GM12878 (cell line): ENCODE measurements around the gene WFIKKN1. TPM values are rescaled to one million over a fixed set of nuclear protein-coding genes. Genes with fewer than 3 reads are reported as not detected.

Experiments used
- BCL11A ChIP-seq: IDR thresholded peaks from 2 replicates; pipeline ENCODE4 v1.6.1; 2011; ENCODE audit warnings: low read depth, low read length
- CBX5 ChIP-seq: sonication (generic); IDR thresholded peaks from 2 replicates; pipeline ENCODE4 v1.6.1; 2016; ENCODE audit warnings: low read depth, moderate library complexity, mild to moderate bottlenecking, inconsistent platforms
- CREB1 ChIP-seq: IDR thresholded peaks from 2 replicates; pipeline ENCODE4 v1.6.1; 2012; ENCODE audit warnings: low read depth, mild to moderate bottlenecking, inconsistent platforms
- EGR1 ChIP-seq, 2 experiments: IDR thresholded peaks; 1 replicate in 1 of 2; 2 replicates in 1 of 2; pipeline ENCODE4 v1.6.1; 2011 to 2012; ENCODE audit warnings: low read depth in 2 of 2, low read length in 2 of 2, borderline replicate concordance in 1 of 2, mild to moderate bottlenecking in 1 of 2, moderate library complexity in 1 of 2
- FOXK2 ChIP-seq: fragments of 450-650 bp; IDR thresholded peaks from 2 replicates; pipeline ENCODE4 v1.6.1; 2017; ENCODE audit warnings: mild to moderate bottlenecking, moderate library complexity
- HCFC1 ChIP-seq: fragments of 150-350 bp; IDR thresholded peaks from 2 replicates; pipeline ENCODE4 v1.6.1; 2014; ENCODE audit warnings: low read length
- HDAC6 ChIP-seq: fragments of 200-600 bp; sonication (generic); IDR thresholded peaks from one replicate; pipeline ENCODE4 v1.8.0; 2017; ENCODE audit warnings: antibody characterized with exemption; ENCODE audit not compliant: unreplicated experiment
- IKZF2 ChIP-seq, 2 experiments: fragments of 450-650 bp; IDR thresholded peaks; 2 replicates each; pipeline ENCODE4 v1.6.1; 2017; ENCODE audit warnings: mild to moderate bottlenecking in 2 of 2, moderate library complexity in 2 of 2
- JUND ChIP-seq: IDR thresholded peaks from 2 replicates; pipeline ENCODE4 v1.6.1; 2012; ENCODE audit warnings: low read depth, mild to moderate bottlenecking, low read length, improper control_type of control experiment, moderate library complexity
- MEF2B ChIP-seq: fragments of 450-650 bp; IDR thresholded peaks from 2 replicates; pipeline ENCODE4 v1.6.1; 2018; ENCODE audit warnings: mild to moderate bottlenecking, moderate library complexity; ENCODE audit not compliant: partially characterized antibody, poor library complexity, severe bottlenecking
- MLLT1 ChIP-seq: fragments of 450-650 bp; IDR thresholded peaks from 2 replicates; pipeline ENCODE4 v1.6.1; 2016; ENCODE audit warnings: mild to moderate bottlenecking
- MTA2 ChIP-seq: fragments of 450-650 bp; IDR thresholded peaks from 2 replicates; pipeline ENCODE4 v1.6.1; 2016; ENCODE audit warnings: low read depth, mild to moderate bottlenecking, moderate library complexity
- MXI1 ChIP-seq: fragments of 150-350 bp; IDR thresholded peaks from 2 replicates; pipeline ENCODE4 v1.6.1; 2011; ENCODE audit warnings: low read depth, mild to moderate bottlenecking, inconsistent platforms, low read length, improper control_type of control experiment
- NR2F1 ChIP-seq: fragments of 450-650 bp; conservative IDR thresholded peaks from 2 replicates; pipeline ENCODE4 v1.6.1; 2017; ENCODE audit warnings: mild to moderate bottlenecking
- PKNOX1 ChIP-seq: fragments of 450-650 bp; IDR thresholded peaks from 2 replicates; pipeline ENCODE4 v1.6.1; 2016; ENCODE audit warnings: mild to moderate bottlenecking
- RAD51 ChIP-seq: fragments of 450-650 bp; IDR thresholded peaks from 2 replicates; pipeline ENCODE4 v1.6.1; 2016; ENCODE audit warnings: moderate library complexity, mild to moderate bottlenecking, inconsistent platforms
- RELB ChIP-seq: fragments of 450-650 bp; IDR thresholded peaks from 2 replicates; pipeline ENCODE4 v1.6.1; 2017; ENCODE audit warnings: low read depth, mild to moderate bottlenecking, moderate library complexity
- SMAD1 ChIP-seq: fragments of 450-650 bp; IDR thresholded peaks from 2 replicates; pipeline ENCODE4 v1.6.1; 2018; ENCODE audit warnings: mild to moderate bottlenecking, low read depth; ENCODE audit not compliant: partially characterized antibody
- SMAD5 ChIP-seq: IDR thresholded peaks from 2 replicates; pipeline ENCODE4 v1.6.1; 2016; ENCODE audit warnings: antibody characterized with exemption, low read depth
- SREBF2 ChIP-seq: IDR thresholded peaks from 2 replicates; pipeline ENCODE4 v1.6.1; 2012; ENCODE audit warnings: mild to moderate bottlenecking, low read length
- TCF12 ChIP-seq: IDR thresholded peaks from 2 replicates; pipeline ENCODE4 v1.6.1; 2011; ENCODE audit warnings: low read depth, mild to moderate bottlenecking, low read length
- YBX1 ChIP-seq: fragments of 450-650 bp; IDR thresholded peaks from 2 replicates; pipeline ENCODE4 v1.6.1; 2016; ENCODE audit warnings: antibody characterized with exemption
- ZNF217 ChIP-seq: fragments of 450-650 bp; IDR thresholded peaks from 2 replicates; pipeline ENCODE4 v1.6.1; 2017; ENCODE audit warnings: antibody characterized with exemption, mild to moderate bottlenecking
- ZNF687 ChIP-seq: fragments of 450-650 bp; IDR thresholded peaks from 2 replicates; pipeline ENCODE4 v1.6.1; 2017; ENCODE audit warnings: mild to moderate bottlenecking, moderate library complexity
- polyA plus RNA-seq, 11 experiments: library from polyadenylated mRNA; depleted of rRNA in 4 of 11; unstranded in 6 of 11; stranded (reverse) in 5 of 11; fragments of >200 nt; fragmentation: Nextera tagmentation in 4 of 11; fragmentation: Illumina TruSeq in 1 of 11; extraction: Ambion mirVana in 4 of 11; extraction: Trizol in 1 of 11; gene quantifications; 1 replicate in 1 of 11; 2 replicates in 10 of 11; pipeline versions ENCODE4 v1.2.1 to v1.2.3, GENCODE V29; 2011 to 2016; ENCODE audit warnings: inconsistent platforms in 2 of 11, missing spikeins in 2 of 11, low read depth in 1 of 11
- total RNA-seq, 4 experiments: library from RNA; depleted of rRNA in 3 of 4; stranded (reverse); fragments of >200 nt in 3 of 4; fragmentation: Illumina TruSeq in 1 of 4; extraction: Trizol in 1 of 4; gene quantifications; 2 replicates each; pipeline versions ENCODE4 v1.2.1 to v1.2.3, GENCODE V29; 2013 to 2021

Gene WFIKKN1
- total and polyA plus RNA-seq, 10 of the 15 experiments (the other 5 are each of a cell fraction or from before 2014, with no cell fraction given) = 0.01 to 0.41 (median 0.05) TPM; not detected in 2

- TF ChIP-seq ZNF687 = peak; percentile 81
- no peak for TF ChIP-seq SMAD5
- no peak for TF ChIP-seq RELB
- peak; percentile 80 for TF ChIP-seq HCFC1
- TF ChIP-seq CREB1 = peak; percentile 57; the same call in 1 of the 2 replicates
- 0 out of 2 replicates have a peak, but pooled peaks have one; percentile 53 for TF ChIP-seq MLLT1
- TF ChIP-seq MXI1 = peak; percentile 23; the same call in 1 of the 2 replicates
- TF ChIP-seq PKNOX1 = no peak
- no peak for TF ChIP-seq MTA2
- TF ChIP-seq JUND = no peak
- no peak for TF ChIP-seq HDAC6
- 0 out of 2 replicates have a peak, but pooled peaks have one; percentile 69 for TF ChIP-seq TCF12
- no peak for TF ChIP-seq FOXK2
- no peak for TF ChIP-seq CBX5
- no peak for TF ChIP-seq MEF2B
- 0 out of 2 replicates have a peak, but pooled peaks have one; percentile 39 for TF ChIP-seq SREBF2
- TF ChIP-seq ZNF217 = 0 out of 2 replicates have a peak, but pooled peaks have one; percentile 48
- TF ChIP-seq YBX1 = no peak
- TF ChIP-seq IKZF2 (IDR thresholded peaks at IDR 0.05) = no peak
- TF ChIP-seq EGR1 (IDR thresholded peaks at IDR 0.05; ENCODE audit: borderline replicate concordance in 1 of 2, low read depth in 2 of 2, low read length in 2 of 2) = peak; percentile 30 to 90
- peak; percentile 90 for TF ChIP-seq NR2F1
- TF ChIP-seq SMAD1 = no peak
- no peak for TF ChIP-seq RAD51
- no peak for TF ChIP-seq BCL11A
Measured at GRCh38 chr16:667780-668518, 37.2 kb downstream of the WFIKKN1 start, which contains the start of gene RHOT2 (continued).
